ENCODE measurements around the gene ATN1.

ATN1 gene

DNA sequence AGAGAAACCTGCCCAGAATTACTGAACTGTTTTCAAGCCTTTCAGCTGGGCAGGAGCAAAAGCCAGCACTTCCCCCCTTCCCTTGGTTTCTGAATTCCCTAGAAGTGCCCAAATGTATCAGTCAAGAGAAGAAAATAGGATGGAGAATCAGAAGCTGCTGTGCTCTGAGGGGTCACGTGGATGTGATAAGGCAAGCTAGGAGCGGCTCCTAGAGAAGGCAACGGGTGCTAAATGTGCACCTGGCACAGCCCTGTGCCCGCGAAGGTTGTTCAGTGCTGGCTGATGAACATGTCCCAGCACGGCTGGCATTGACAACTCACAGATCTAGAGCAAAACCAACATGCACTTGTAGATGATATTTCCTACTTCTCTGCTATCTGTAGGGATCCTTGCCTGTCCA is 51.3 kb downstream of the ATN1 start:
- no peaks in the 10 kb centered on the region for H3K27me3 Mint-ChIP-seq (ENCODE audit: low read depth)
- H3K9me3 Mint-ChIP-seq, result no peaks in the 10 kb centered on the region
- peaks cover 65% of the 10 kb centered on the region for H3K36me3 Mint-ChIP-seq (ENCODE audit: low read depth)
- H3K4me3 Mint-ChIP-seq, result no peak overlapping the region
- no peaks in the 10 kb centered on the region for H3K4me1 Mint-ChIP-seq
- no peak overlapping the region for H3K27ac Mint-ChIP-seq
- TF ChIP-seq, protein P1, sequence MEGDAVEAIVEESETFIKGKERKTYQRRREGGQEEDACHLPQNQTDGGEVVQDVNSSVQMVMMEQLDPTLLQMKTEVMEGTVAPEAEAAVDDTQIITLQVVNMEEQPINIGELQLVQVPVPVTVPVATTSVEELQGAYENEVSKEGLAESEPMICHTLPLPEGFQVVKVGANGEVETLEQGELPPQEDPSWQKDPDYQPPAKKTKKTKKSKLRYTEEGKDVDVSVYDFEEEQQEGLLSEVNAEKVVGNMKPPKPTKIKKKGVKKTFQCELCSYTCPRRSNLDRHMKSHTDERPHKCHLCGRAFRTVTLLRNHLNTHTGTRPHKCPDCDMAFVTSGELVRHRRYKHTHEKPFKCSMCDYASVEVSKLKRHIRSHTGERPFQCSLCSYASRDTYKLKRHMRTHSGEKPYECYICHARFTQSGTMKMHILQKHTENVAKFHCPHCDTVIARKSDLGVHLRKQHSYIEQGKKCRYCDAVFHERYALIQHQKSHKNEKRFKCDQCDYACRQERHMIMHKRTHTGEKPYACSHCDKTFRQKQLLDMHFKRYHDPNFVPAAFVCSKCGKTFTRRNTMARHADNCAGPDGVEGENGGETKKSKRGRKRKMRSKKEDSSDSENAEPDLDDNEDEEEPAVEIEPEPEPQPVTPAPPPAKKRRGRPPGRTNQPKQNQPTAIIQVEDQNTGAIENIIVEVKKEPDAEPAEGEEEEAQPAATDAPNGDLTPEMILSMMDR (IDR thresholded peaks at IDR 0.05; ENCODE audit: unreplicated experiment in 3 of 3), result no peak

DNA sequence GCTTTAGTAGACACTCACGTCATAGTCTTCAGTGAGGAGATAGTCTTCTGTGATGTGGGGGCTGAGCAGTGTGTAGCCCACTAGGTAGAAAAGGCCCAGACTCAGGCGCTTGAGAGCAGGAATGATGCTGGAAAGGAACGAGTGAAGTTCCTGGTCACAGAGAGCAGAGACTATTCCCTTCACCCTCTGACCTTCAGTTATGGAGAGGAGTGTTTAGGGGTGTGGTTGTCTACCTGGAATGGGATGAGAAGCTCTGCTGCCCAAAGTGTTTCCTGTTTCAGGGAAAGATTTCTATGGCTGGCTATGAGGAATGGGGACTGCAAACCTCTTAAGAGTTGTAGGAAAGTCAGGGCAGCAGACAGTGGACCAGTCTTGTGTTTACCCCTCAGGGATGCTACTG is 51.7 kb downstream of the ATN1 start:
- H3K27ac Mint-ChIP-seq, result no peak overlapping the region
- peaks cover 63% of the 10 kb centered on the region for H3K36me3 Mint-ChIP-seq (ENCODE audit: low read depth)
- H3K4me1 Mint-ChIP-seq, result no peaks in the 10 kb centered on the region
- no peak overlapping the region for H3K4me3 Mint-ChIP-seq
- no peaks in the 10 kb centered on the region for H3K27me3 Mint-ChIP-seq (ENCODE audit: low read depth)
- no peaks in the 10 kb centered on the region for H3K9me3 Mint-ChIP-seq
- TF ChIP-seq, protein P1 (IDR thresholded peaks at IDR 0.05; ENCODE audit: unreplicated experiment in 3 of 3), result no peak

DNA sequence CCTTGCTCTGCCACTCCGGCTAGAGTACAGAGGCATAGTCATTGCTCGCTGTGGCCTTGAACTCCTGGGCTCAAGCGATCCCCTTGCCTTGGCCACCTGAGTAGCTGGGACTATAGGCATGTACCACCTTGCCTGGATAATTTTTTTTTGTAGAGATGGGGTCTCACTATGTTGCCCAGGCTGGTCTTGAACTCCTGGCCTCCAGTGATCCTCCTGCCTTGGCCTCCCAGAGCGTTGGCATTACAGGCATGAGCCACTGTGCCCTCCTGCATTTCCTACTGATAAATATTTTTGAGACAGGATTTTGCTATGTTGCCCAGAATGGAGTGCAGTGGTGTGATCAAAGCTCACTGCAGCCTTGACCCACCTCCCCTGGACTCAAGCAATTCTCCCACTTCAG is 52.3 kb downstream of the ATN1 start:
- H3K4me3 Mint-ChIP-seq, result no peak overlapping the region
- H3K4me1 Mint-ChIP-seq, result no peaks in the 10 kb centered on the region
- TF ChIP-seq, protein P1 (IDR thresholded peaks at IDR 0.05; ENCODE audit: unreplicated experiment in 3 of 3), result no peak
- H3K9me3 Mint-ChIP-seq, result no peaks in the 10 kb centered on the region
- no peaks in the 10 kb centered on the region for H3K27me3 Mint-ChIP-seq (ENCODE audit: low read depth)
- no peak overlapping the region for H3K27ac Mint-ChIP-seq
- H3K36me3 Mint-ChIP-seq (ENCODE audit: low read depth), result peaks cover 60% of the 10 kb centered on the region

DNA sequence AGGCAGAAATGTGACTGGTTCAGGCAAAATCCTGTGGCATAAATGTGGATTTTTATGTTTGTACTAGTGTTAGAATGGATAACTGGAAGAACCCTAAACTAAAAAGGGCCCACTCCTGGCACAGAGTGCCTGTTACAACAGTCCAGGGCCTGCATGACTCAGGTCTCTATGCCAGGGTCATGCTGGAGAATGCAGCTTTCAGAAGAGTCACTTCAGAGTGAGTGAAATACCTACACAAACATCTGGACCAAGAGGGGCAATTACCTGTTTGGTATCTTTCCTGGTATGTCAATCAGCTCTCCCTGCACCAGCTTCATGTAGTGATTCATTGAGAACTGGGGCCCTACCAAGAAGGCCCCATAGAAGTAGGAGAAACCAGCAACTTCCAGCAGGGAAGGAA is 53.0 kb downstream of the ATN1 start:
- H3K4me1 Mint-ChIP-seq, result no peaks in the 10 kb centered on the region

DNA sequence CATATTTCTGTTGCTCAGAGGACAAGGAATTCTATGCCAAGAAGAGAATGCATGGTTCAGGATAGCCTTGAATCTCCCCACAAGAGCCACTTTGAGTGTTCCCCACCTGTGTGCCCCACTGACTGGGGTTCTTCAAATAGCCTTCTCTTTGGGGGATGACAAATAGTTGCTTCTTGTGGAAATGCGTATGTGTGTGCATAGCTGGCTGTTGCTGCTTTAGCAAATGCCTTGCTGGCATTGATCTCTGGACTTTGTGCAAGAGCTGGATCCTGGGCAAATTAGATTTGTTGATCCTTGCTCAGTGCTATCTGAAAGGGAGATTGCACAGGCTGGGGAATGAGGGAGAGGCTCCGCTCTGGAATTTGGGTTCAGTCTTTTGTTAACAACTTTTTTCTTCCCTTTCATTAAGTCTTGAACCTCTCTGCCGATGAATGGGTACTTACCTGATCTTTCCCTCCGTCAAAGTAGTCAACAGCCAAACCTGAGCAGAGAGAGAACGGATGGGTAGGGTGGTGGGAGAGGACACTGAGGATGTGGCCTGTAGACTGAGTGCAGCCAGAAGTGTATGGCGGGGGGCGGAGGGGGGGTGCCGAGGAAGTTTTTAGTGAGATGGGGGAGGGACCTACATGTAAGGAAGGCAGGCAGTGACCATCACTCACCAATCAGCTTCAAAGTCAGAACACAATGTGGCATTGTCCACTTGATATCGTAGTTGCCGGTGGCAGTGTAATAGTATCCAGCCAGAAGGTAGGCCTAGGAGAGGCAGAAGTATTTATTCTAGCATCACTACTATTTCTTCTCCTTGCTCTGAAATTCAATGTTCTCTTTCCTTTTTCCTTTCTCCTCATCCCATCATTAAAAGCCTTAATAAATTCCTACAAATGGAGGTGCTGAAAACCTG is 53.6 kb downstream of the ATN1 start:
- no peaks in the 10 kb centered on the region for H3K4me1 Mint-ChIP-seq
- no peaks in the 10 kb centered on the region for H3K9me3 Mint-ChIP-seq
- no peak overlapping the region for H3K4me3 Mint-ChIP-seq
- H3K27ac Mint-ChIP-seq, result no peak overlapping the region
- TF ChIP-seq, protein P1 (IDR thresholded peaks at IDR 0.05; ENCODE audit: unreplicated experiment in 3 of 3), result no peak
- H3K36me3 Mint-ChIP-seq (ENCODE audit: low read depth), result peaks cover 53% of the 10 kb centered on the region
- no peaks in the 10 kb centered on the region for H3K27me3 Mint-ChIP-seq (ENCODE audit: low read depth)

More for the DNA sequence above, 53.0 kb downstream of the ATN1 start:
- Mint-ChIP-seq H3K4me3 (no peak overlapping the region), H3K27ac (no peak overlapping the region), H3K27me3 (ENCODE audit: low read depth) (no peaks in the 10 kb centered on the region), H3K9me3 (no peaks in the 10 kb centered on the region), H3K36me3 (ENCODE audit: low read depth) (peaks cover 55% of the 10 kb centered on the region)
- TF ChIP-seq, protein P1 (IDR thresholded peaks at IDR 0.05; ENCODE audit: unreplicated experiment in 3 of 3), result no peak

DNA sequence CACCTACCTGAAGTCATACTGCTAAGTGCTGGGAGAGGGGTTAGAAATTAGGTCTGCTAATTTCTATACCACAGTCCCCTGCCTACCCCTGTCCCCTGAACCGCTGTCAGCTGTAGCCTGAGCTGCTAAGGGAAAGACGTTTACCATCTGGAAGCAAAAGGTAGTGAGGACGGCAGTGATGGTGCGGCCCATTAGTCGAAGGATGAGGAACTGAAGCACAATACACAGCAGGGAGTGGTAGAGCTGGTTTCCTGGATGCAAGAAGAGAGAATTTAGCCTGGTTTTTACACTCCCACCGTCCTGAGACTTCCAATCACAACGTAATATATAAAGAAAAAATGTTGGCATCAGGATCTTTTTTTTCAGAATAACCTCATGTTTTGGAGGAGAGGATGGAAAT is 54.8 kb downstream of the ATN1 start:
- peaks cover 49% of the 10 kb centered on the region for H3K36me3 Mint-ChIP-seq (ENCODE audit: low read depth)
- no peak overlapping the region for H3K4me3 Mint-ChIP-seq
- TF ChIP-seq, protein P1 (IDR thresholded peaks at IDR 0.05; ENCODE audit: unreplicated experiment in 3 of 3), result no peak
- no peaks in the 10 kb centered on the region for H3K4me1 Mint-ChIP-seq
- H3K27me3 Mint-ChIP-seq (ENCODE audit: low read depth), result no peaks in the 10 kb centered on the region
- H3K27ac Mint-ChIP-seq, result no peak overlapping the region
- H3K9me3 Mint-ChIP-seq, result no peaks in the 10 kb centered on the region

All from nephron (organoid).